Hematopoietic multipotent progenitor cell treated with erythropoietin and hydrocortisone succinate and interleukin-3 and kit ligand, for 15 days (in vitro differentiated cells): ENCODE results near the gene KLHL30.

ENCODE experiments used
- DNase-seq: peaks from one replicate; pipeline ENCODE4 v3.0.0-alpha.2; 2015; ENCODE audit warnings: low spot score

KLHL30 gene

GRCh38 chr2:238148981-238149380 lies 10.5 kb downstream of the KLHL30 start:
- DNase-seq = no peak

GRCh38 chr2:238149841-238150572 lies 11.5 kb downstream of the KLHL30 start:
- no peak for DNase-seq

GRCh38 chr2:238150686-238151085 lies 12.2 kb downstream of the KLHL30 start:
- DNase-seq = no peak

GRCh38 chr2:238151205-238151604 lies 12.7 kb downstream of the KLHL30 start:
- no peak for DNase-seq

- DNase-seq = no peak
Measured at GRCh38 chr2:238151628-238152235, 13.3 kb downstream of the KLHL30 start.

- DNase-seq = no peak
Measured at GRCh38 chr2:238152771-238153688, 14.6 kb downstream of the KLHL30 start.

DNA sequence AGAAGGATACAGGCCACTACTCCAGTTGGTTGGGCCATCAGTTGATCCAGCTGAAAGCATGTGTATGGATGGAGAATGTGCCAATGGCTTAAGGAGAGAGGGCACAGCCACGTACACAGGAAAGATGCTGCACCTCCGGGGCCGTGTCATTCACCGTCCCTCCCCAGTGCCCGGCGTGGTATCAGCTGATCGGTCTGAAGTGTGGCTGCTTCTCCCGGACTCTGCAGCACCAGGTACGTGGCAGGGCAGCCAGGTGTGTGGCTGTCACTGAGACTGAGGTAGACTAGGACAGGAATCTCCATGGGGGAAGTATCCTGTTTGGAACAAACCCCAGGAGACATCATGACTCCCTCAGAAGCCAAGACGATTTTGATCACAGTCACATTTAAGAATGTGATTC lies 16.1 kb downstream of the KLHL30 start:
- DNase-seq = no peak

GRCh38 chr2:238155051-238155760 lies 16.7 kb downstream of the KLHL30 start:
- no peak for DNase-seq

- DNase-seq = no peak
Measured at GRCh38 chr2:238155761-238156694, 17.6 kb downstream of the KLHL30 start.

DNA sequence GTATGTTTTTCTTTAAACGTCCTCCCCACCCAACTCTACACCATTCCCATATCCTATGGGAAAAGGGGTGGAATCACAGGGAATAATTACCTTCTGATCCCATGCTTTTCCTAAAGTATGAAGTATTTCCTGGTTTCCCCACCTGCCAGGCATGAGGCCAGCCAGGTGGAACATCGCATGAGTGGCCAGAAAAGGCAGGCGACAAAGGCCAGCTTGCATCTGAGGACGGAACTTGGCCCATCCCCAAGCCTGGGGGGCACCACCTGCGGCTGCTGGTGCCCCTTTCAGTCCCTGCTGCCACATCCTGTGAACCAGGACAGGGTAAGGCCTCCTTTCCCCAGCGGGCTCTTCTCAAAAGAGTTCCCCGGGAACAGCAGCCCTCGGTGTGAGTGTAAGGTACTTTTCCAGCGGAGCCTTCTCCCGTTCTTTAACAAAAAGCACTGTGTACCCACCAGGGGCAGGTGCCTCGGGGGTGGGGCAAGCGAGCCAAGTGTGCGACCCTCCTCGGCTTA lies 19.1 kb downstream of the KLHL30 start:
- DNase-seq = no peak

DNA sequence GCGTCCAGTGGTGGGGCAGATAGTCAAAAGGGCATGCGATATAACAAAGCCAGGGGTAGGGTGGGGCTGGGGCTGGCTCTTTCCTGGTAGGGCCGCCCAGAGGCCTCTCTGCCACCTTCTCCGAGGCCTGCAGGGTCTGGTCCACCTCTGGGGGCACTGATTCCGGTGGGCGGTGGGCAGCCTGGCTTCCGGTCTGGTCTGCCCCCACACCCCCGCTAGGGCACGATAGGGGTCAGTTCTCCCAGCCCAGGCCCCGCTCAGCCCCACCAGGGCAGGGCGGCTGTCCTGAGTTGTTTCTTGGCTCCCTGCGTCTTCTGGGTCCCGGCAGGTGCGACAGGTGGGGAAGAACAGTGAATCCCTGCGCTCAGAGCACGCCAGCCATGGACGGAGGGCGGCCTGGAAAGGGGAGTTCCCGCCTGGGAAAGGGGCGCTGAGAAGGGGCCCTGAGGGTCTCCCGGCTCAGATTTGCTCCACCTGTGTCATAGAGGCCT lies 19.6 kb downstream of the KLHL30 start:
- DNase-seq = no peak

- peak; percentile 74 for DNase-seq
Measured at GRCh38 chr2:238158509-238159070, 20.1 kb downstream of the KLHL30 start, which contains the start of gene ERFE. TSS of gene ERFE (plus strand) at chr2:238158970. CDS start at chr2:238159008, 38 bp downstream.

GRCh38 chr2:238159071-238159539 lies 20.6 kb downstream of the KLHL30 start:
- peak; percentile 58 for DNase-seq

DNA sequence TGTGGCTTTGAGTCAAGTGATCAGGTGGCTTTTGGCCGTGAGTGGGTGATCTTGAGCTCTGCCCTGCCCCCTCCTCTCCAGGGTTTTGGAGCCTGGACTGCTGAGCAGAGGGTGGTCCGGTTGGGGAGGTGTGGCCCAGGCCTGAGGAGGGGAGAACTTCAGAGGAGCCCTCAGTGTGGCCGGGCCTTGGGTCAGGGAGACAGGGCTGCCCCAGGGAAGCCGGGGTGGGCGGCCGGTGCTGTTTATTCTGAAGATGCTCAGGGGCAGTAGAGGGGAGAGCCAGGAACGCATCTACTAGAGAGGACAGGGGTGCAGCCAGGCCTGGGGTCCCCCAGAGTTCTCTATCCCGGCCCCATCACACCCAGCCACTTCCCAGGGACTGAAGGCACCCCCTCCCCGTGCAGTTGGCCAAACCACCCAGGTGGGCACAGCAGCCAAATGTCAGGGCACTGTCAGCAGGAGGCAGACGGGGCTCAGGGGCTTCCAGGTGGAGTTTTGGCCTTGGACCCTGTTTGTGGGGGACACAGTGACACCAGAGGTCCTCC lies 21.3 kb downstream of the KLHL30 start:
- DNase-seq = peak; percentile 52

- peak; percentile 78 for DNase-seq
Measured at GRCh38 chr2:238160206-238161129, 22.0 kb downstream of the KLHL30 start.

DNA sequence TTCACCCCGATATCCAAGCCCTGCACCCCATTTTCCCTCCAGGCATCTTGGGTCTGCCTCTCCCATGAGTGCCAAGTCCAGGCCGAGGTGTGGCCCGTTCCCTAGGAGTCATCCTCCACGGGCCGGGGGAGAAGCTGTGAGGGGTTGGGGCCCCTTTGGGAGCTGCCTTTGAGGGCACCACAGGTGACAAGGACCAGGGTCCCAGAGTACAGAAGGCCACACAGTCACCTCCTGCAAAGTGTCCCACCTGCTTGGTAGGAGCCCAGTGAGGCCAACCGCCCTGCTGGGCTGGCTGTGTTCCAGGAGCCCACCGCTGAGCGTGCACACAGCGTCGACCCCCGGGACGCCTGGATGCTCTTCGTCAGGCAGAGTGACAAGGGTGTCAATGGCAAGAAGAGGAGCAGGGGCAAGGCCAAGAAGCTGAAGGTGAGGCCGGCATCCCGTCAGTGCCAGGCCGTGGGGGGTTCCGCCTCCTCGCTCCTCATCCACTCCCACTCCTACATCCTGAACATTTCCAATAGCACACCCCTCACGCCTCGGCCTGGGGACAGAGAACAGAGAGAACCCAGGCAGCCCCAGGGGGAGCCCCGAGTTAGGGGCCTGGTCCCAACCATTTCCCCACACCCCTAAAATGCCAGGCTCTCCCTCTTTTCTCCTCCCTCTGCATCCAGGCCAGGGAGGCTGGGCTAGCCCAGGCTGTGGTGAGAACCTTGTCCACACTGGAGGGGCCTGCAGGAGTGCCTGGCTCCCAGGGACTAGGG lies 23.0 kb downstream of the KLHL30 start:
- DNase-seq = peak; percentile 25

GRCh38 chr2:238162251-238162845 lies 23.9 kb downstream of the KLHL30 start:
- peak; percentile 64 for DNase-seq
